ENCODE measurements around the gene TMEM167B.
"Not testable (repeated sequence)": the region's sequence is repeated elsewhere in the genome, so short reads cannot be mapped to it uniquely, and the experiment has no call there.

The TMEM167B gene

DNA sequence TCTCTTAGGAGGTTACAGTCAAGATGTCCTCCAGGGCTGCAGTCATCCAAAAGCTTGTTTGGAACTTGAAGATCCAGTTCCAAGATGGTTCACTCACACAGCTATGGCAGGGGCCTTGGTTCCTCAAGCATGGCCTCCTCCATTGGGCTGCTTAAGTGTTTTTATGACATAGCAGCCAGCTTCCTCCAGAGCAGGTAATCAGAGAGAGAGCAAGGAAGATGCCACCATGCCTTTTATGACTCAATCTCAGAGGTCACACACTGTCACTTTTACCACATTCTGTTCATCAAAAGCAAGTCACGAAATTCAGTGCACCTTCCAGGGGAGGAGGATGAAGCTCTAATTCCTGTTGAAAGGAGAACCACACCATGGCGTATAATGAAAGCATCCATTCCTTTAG, 40.5 kb downstream of the TMEM167B start:
- no peak overlapping the region for H3K4me3 ChIP-seq (ENCODE audit: low read length)
- H3K27me3 ChIP-seq (ENCODE audit: control insufficient read depth, insufficient read depth, low read length) = no peaks in the 10 kb centered on the region
- H3K9ac ChIP-seq (ENCODE audit: low read length) = no peak overlapping the region
- no peaks in the 10 kb centered on the region for H3K36me3 ChIP-seq (ENCODE audit: control insufficient read depth, insufficient read depth, low read length)
- H3K9me3 ChIP-seq (ENCODE audit: control insufficient read depth, low read length) = no peaks in the 10 kb centered on the region
- peaks cover 38% of the 10 kb centered on the region for H3K4me1 ChIP-seq (ENCODE audit: control insufficient read depth, insufficient read depth, low read length)

DNA sequence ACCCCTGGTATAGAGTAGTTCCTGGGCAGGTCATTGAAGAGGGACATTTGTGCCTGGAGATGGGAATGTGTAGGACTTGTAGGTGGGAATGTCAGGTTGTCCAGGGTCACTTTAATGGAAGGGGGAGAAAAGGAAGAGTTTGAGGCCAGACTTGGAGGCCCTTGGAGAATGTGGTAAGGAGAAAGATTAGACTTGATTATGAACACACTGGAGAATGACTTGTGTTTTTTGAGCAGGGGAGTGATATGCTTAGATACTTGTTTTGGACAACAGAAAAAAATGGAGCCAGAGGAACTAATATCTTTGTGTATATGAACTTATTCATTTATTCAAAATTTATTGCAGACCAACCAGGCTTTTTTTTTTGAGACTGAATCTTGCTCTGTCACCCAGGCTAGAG, 41.2 kb downstream of the TMEM167B start:
- H3K9ac ChIP-seq (ENCODE audit: low read length) = no peak overlapping the region
- H3K9me3 ChIP-seq (ENCODE audit: control insufficient read depth, low read length) = no peaks in the 10 kb centered on the region
- H3K27me3 ChIP-seq (ENCODE audit: control insufficient read depth, insufficient read depth, low read length) = no peaks in the 10 kb centered on the region
- H3K36me3 ChIP-seq (ENCODE audit: control insufficient read depth, insufficient read depth, low read length) = no peaks in the 10 kb centered on the region
- H3K4me1 ChIP-seq (ENCODE audit: control insufficient read depth, insufficient read depth, low read length) = peaks cover 45% of the 10 kb centered on the region
- no peak overlapping the region for H3K4me3 ChIP-seq (ENCODE audit: low read length)

DNA sequence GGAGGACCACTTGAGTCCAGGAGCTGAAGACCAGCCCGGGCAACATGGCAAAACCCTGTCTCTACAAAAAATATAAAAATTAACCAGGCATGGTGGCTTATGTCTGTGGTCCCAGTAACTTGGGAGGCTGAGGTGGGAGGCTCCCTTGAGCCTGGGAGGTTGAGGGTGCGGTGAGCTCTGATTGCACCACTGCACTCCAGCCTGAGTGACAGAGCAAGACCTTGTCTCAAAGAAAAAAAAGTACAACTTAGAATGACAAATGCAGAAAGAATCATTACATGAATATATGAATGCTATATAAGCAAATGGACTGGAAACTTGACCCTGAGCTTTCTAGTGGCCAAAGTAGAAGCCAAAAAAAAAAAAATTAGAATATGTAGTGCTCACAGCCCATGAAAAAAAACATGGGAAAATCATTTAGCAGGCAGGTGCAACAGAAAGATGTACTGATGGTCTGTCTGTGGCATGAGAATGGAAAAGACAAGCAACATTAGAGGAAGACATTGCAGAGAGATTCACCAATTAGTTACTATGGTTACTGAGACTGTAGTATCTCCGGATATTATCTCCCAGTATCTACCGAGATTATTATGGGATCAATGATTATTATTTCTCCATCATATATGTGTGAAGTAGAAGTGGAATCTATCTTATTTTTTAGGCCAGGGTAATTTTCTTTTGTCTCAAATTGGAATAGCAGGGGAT, 42.6 kb downstream of the TMEM167B start:
- Histone ChIP-seq H3K27me3 (ENCODE audit: control insufficient read depth, insufficient read depth, low read length) (no peaks in the 10 kb centered on the region), H3K9me3 (ENCODE audit: control insufficient read depth, low read length) (no peaks in the 10 kb centered on the region), H3K9ac (ENCODE audit: low read length) (peak overlapping the region; percentile 86), H3K36me3 (ENCODE audit: control insufficient read depth, insufficient read depth, low read length) (no peaks in the 10 kb centered on the region), H3K4me3 (ENCODE audit: low read length) (no peak overlapping the region), H3K4me1 (ENCODE audit: control insufficient read depth, insufficient read depth, low read length) (peaks cover 53% of the 10 kb centered on the region)

DNA sequence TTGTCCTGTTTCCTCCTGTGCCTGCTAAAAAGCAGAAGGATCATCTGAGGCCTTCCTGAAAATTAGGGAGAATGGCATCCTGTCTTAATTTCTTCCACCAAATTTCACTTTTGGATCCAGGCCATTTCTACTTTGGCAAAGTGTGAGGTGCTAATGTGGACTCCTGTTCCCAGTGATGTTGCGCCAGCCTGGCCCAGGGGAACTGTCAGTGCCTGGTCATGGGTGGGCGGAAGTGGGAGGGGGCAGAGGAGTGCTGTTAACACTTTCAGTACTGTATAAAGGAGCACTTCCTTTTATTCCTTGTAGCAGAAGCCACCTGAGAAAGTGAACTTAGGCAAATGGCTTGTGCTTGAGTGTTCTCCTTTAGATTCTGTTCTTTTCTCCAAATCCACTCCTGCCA, 43.3 kb downstream of the TMEM167B start:
- Histone ChIP-seq H3K27me3 (ENCODE audit: control insufficient read depth, insufficient read depth, low read length) (no peaks in the 10 kb centered on the region), H3K4me1 (ENCODE audit: control insufficient read depth, insufficient read depth, low read length) (peaks cover 57% of the 10 kb centered on the region), H3K9me3 (ENCODE audit: control insufficient read depth, low read length) (no peaks in the 10 kb centered on the region), H3K9ac (ENCODE audit: low read length) (peak overlapping the region; percentile 86), H3K4me3 (ENCODE audit: low read length) (no peak overlapping the region), H3K36me3 (ENCODE audit: control insufficient read depth, insufficient read depth, low read length) (no peaks in the 10 kb centered on the region)

DNA sequence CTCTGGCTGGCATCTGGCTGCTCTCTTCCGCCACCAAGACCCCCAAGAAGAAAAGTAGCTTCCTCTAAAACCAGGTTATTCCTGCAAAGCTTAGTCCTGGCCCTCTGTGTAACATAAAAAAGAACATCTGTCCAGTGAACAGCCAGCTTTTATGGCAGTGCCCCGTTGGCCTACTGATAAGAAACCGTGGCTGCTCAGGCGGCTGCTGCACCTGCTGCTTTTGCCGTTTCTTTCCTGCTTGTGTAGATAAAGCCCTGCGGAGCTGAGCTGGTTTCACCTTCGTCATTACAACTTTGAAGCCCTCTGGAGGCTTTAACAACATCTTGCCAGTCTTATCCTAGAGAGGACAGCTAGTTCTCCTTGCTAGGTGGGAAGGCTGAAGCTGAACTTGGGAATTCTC, 43.9 kb downstream of the TMEM167B start:
- no peaks in the 10 kb centered on the region for H3K36me3 ChIP-seq (ENCODE audit: control insufficient read depth, insufficient read depth, low read length)
- H3K4me1 ChIP-seq (ENCODE audit: control insufficient read depth, insufficient read depth, low read length) = peaks cover 60% of the 10 kb centered on the region
- peak overlapping the region; percentile 86 for H3K9ac ChIP-seq (ENCODE audit: low read length)
- H3K4me3 ChIP-seq (ENCODE audit: low read length) = peak overlapping the region; percentile 9
- H3K9me3 ChIP-seq (ENCODE audit: control insufficient read depth, low read length) = no peaks in the 10 kb centered on the region
- no peaks in the 10 kb centered on the region for H3K27me3 ChIP-seq (ENCODE audit: control insufficient read depth, insufficient read depth, low read length)

DNA sequence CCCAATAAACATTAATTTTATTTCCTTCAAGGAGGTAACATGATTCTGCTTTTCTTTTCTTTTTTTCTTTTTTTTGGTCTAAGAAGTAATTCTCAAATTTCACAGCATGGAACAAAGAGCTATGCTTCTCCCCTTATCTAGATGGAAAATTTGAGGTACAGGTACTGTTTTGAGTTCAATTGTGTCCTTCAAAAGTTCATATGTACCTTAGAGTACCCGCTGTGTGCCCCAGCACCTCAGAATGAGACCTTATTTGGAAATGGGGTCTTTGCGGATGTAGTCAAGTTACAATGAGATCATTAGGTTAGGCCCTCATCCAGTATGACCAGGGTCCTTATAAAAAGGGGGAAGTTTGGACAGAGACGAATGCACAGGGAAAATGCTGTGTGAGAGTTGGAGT, 45.4 kb downstream of the TMEM167B start:
- Histone ChIP-seq H3K9me3 (ENCODE audit: control insufficient read depth, low read length) (no peaks in the 10 kb centered on the region), H3K9ac (ENCODE audit: low read length) (peak overlapping the region; percentile 86), H3K36me3 (ENCODE audit: control insufficient read depth, insufficient read depth, low read length) (no peaks in the 10 kb centered on the region), H3K4me3 (ENCODE audit: low read length) (no peak overlapping the region), H3K27me3 (ENCODE audit: control insufficient read depth, insufficient read depth, low read length) (no peaks in the 10 kb centered on the region), H3K4me1 (ENCODE audit: control insufficient read depth, insufficient read depth, low read length) (peaks cover 60% of the 10 kb centered on the region)

DNA sequence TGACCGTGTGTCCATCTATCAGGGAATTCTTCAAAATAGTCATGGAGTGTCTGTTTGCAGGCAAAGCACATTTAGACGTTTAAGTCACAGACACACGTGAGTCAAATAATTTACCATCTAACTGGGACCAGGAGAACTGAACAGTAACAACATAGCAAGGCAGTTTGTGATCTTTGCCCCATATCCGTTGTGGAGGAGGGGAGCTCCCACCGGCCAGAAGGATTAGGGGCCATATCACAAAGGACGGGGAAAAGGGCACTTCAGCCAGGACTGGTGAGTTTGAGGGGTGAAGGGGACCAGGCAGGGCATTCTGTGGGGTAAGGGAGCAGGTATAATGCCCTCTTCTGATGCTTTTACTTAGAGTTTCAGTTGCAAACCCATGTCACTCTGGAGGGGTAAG, 46.2 kb downstream of the TMEM167B start:
- Histone ChIP-seq H3K4me1 (ENCODE audit: control insufficient read depth, insufficient read depth, low read length) (peaks cover 60% of the 10 kb centered on the region), H3K4me3 (ENCODE audit: low read length) (no peak overlapping the region), H3K9me3 (ENCODE audit: control insufficient read depth, low read length) (no peaks in the 10 kb centered on the region), H3K36me3 (ENCODE audit: control insufficient read depth, insufficient read depth, low read length) (no peaks in the 10 kb centered on the region), H3K27me3 (ENCODE audit: control insufficient read depth, insufficient read depth, low read length) (no peaks in the 10 kb centered on the region), H3K9ac (ENCODE audit: low read length) (no peak overlapping the region)

DNA sequence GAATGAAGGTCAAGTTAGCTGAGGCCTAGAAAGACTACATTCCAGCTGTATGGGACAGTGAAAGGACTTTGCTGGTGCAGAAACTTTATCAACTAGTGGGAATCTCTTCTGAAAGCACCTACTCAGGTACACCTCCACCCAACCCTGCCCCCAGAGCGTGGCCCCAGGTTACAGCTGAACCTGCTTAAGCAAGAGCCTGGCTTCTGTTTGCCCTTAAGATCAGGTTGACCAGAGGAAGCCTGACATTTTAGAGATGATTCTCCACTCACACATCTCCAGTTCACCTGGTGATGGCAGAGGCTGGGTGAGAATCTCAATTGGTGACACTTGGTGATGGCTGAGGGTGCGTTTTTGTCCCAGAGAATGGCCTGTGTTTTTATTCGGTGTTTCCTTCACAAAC, 47.4 kb downstream of the TMEM167B start:
- Histone ChIP-seq H3K9ac (ENCODE audit: low read length) (peak overlapping the region; percentile 10), H3K27me3 (ENCODE audit: control insufficient read depth, insufficient read depth, low read length) (no peaks in the 10 kb centered on the region), H3K4me3 (ENCODE audit: low read length) (no peak overlapping the region), H3K36me3 (ENCODE audit: control insufficient read depth, insufficient read depth, low read length) (no peaks in the 10 kb centered on the region), H3K4me1 (ENCODE audit: control insufficient read depth, insufficient read depth, low read length) (peaks cover 57% of the 10 kb centered on the region), H3K9me3 (ENCODE audit: control insufficient read depth, low read length) (no peaks in the 10 kb centered on the region)

DNA sequence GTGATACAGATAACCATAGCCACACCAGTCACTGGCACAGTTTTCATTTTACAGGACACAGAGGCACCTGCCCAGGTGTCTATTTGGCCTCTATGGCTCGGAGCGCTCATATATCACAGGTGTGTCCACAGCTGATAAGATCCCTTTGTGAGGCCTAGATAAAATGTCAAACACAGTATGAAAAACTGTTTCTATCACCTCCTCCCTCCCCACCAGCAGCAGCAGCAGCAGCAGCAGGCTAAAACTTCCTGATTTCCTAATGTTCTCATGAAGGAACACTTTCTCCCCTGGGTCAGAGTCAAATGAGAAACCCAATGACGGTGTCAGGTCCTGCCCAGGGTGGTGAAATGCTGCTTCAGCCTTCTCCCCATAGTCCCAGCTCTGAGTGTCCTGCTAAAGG, 47.8 kb downstream of the TMEM167B start:
- Histone ChIP-seq H3K9ac (ENCODE audit: low read length) (peak overlapping the region; percentile 10), H3K9me3 (ENCODE audit: control insufficient read depth, low read length) (no peaks in the 10 kb centered on the region), H3K27me3 (ENCODE audit: control insufficient read depth, insufficient read depth, low read length) (no peaks in the 10 kb centered on the region), H3K36me3 (ENCODE audit: control insufficient read depth, insufficient read depth, low read length) (no peaks in the 10 kb centered on the region), H3K4me3 (ENCODE audit: low read length) (no peak overlapping the region), H3K4me1 (ENCODE audit: control insufficient read depth, insufficient read depth, low read length) (peaks cover 53% of the 10 kb centered on the region)

DNA sequence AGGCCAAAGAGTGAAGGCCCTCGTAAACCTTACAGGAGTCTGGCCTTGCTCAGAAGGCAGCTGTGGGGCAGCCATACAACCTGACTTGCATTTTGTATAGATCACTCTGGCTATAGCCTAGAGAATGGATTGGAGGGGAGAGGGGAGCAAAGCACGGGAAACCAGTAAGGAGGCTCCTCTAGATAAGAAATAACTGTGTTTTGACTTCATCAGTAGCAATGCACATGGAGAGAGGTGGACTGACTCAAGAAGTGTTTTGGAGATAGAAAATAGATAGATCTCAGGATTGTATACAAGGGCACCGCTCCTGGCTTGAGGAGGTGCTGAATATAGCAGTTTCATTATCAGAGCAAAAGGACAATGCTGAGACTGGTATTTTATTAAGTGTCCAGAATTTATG, 49.8 kb downstream of the TMEM167B start:
- Histone ChIP-seq H3K9ac (ENCODE audit: low read length) (no peak overlapping the region), H3K27me3 (ENCODE audit: control insufficient read depth, insufficient read depth, low read length) (no peaks in the 10 kb centered on the region), H3K36me3 (ENCODE audit: control insufficient read depth, insufficient read depth, low read length) (no peaks in the 10 kb centered on the region), H3K9me3 (ENCODE audit: control insufficient read depth, low read length) (no peaks in the 10 kb centered on the region), H3K4me3 (ENCODE audit: low read length) (no peak overlapping the region), H3K4me1 (ENCODE audit: control insufficient read depth, insufficient read depth, low read length) (peaks cover 33% of the 10 kb centered on the region)

DNA sequence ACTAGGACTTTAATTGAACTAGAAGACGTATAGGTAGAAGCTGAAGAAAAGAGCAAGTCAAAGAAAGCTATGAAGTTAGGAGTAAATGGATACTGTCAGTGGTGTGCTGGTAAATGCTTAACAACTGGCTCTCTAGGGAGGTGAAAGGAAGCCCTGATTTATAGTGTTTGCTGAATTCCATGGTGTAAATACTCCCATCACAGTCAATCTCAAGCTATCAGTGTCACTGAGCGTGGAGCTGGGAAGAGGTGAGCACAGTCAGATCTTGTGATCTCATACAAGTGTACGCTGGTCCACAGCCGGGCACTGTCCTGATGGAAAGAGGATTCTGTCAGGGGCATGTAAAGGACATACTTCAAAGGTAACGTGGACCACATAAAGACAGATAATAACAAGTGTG, 51.7 kb downstream of the TMEM167B start:
- H3K4me1 ChIP-seq (ENCODE audit: control insufficient read depth, insufficient read depth, low read length) = peaks cover 21% of the 10 kb centered on the region
- H3K36me3 ChIP-seq (ENCODE audit: control insufficient read depth, insufficient read depth, low read length) = no peaks in the 10 kb centered on the region
- no peak overlapping the region for H3K4me3 ChIP-seq (ENCODE audit: low read length)
- no peaks in the 10 kb centered on the region for H3K27me3 ChIP-seq (ENCODE audit: control insufficient read depth, insufficient read depth, low read length)
- H3K9me3 ChIP-seq (ENCODE audit: control insufficient read depth, low read length) = no peaks in the 10 kb centered on the region
- no peak overlapping the region for H3K9ac ChIP-seq (ENCODE audit: low read length)

DNA sequence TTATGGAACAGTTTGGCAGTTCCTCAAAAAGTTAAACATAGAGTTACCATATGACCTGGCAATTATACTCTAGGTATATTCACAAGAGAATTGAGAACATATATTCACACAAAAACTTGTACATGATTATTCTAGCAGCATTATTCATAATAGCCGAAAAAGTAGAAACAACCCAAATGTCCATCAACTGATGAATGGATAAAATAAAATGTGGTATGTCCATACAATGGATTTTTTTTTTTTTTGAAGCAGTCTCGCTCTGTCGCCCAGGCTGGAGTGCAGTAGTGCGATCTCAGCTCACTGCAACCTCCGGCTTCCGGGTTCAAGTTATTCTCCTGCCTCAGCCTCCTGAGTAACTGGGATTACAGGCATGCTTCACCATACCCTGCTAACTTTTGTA, 52.2 kb downstream of the TMEM167B start:
- H3K4me1 ChIP-seq (ENCODE audit: control insufficient read depth, insufficient read depth, low read length) = peaks cover 19% of the 10 kb centered on the region
- not testable (repeated sequence) for H3K9me3 ChIP-seq (ENCODE audit: control insufficient read depth, low read length); H3K27me3 ChIP-seq (ENCODE audit: control insufficient read depth, insufficient read depth, low read length); H3K9ac ChIP-seq (ENCODE audit: low read length); H3K36me3 ChIP-seq (ENCODE audit: control insufficient read depth, insufficient read depth, low read length); H3K4me3 ChIP-seq (ENCODE audit: low read length)
